LNCaP clone FGC (cell line): Measurements from ENCODE around the gene NPHP1.
"Not testable (repeated sequence)": the region's sequence is repeated elsewhere in the genome, so short reads cannot be mapped to it uniquely, and the experiment has no call there.

Experiments
- DNase-seq: peaks from one replicate; pipeline ENCODE4 v3.0.0-alpha.2; 2011; ENCODE audit warnings: low read depth
- H3K4me3 ChIP-seq: 2 replicates; pipeline ENCODE4 v1.5.1; 2011; ENCODE audit warnings: mild to moderate bottlenecking, low read depth, low read length, control low read depth
- CTCF ChIP-seq: IDR thresholded peaks from 2 replicates; pipeline ENCODE4 v1.5.1; 2012; ENCODE audit warnings: mild to moderate bottlenecking; ENCODE audit not compliant: control insufficient read depth, insufficient read depth; ENCODE audit errors: extremely low read depth

The NPHP1 gene

DNA sequence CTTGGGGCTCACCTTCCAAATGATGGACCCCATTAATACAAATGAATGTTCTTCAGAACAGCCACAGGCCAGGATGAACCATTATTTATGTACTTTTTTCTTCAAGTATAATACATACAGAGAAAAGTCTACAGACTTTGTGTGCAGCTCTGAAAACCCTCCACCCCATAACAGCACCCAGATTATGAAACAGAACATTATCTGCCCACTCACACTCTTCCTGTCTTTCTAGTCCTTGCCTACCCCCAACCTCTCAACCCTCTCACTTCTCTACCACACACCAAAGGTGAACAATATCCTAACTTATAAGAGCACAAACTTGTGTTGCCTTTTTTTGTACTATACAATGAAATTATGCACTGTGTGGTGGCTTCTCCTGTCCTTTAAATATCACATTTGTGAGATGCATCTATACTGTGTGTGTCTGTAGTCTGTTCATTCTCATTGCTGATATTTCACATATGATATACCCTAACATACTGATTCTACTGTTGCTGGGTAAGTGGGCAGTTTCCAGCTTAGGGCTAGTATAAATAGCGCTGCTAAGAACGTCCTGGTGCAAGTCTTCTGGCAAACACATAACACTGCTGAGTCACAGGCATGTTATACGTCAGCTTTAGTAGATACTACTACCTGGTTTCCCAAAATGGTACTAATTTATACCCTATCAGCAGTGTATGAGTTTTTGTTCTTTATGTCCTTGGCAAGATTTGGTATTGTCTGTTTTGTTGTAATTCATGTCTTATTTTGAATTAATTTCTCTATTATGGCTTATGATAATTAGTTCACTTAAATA, 1.0 kb upstream of the NPHP1 start:
- no peak for DNase-seq
- no peak overlapping the region for H3K4me3 ChIP-seq
- no peak for TF ChIP-seq CTCF

DNA sequence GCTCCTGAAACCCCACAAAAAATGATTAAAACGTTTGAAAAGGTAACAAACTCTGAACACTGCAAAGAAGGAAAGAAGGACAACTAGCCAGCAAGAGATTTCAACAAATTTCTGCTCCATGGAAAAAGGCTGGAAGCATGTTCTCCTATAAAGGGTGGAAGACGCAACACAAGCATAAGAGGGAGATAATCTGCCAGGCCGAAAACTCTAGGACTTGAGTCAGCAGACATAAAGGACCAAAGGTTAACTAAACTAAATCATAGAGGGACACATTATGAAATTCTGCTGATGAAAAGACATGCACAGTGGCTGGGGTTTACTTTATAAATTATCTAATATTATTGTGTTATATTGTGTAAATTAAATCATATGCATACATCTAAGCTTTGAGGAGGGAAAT, 6.8 kb downstream of the NPHP1 start:
- no peak overlapping the region for H3K4me3 ChIP-seq
- no peak for DNase-seq
- TF ChIP-seq CTCF = no peak

GRCh38 chr2:110197452-110197851, 7.4 kb downstream of the NPHP1 start:
- no peak overlapping the region for H3K4me3 ChIP-seq
- TF ChIP-seq CTCF = no peak
- no peak for DNase-seq

DNA sequence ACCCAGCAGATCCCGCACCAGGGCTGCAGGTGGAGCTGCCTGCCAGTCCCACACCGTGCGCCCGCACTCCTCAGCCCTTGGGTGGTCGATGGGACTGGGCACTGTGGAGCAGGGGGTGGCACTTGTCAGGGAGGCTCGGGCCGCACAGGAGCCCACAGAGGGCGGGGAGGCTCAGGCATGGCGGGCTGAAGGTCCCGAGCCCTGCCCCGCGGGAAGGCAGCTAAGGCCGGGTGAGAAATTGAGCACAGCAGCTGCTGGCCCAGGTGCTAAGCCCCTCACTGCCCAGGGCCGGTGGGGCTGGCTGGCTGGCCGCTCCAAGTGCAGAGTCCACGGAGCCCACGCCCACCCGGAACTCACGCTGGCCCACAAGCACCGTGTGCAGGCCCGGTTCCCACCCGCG, 14.6 kb downstream of the NPHP1 start:
- not testable (repeated sequence) for DNase-seq, H3K4me3 ChIP-seq

DNA sequence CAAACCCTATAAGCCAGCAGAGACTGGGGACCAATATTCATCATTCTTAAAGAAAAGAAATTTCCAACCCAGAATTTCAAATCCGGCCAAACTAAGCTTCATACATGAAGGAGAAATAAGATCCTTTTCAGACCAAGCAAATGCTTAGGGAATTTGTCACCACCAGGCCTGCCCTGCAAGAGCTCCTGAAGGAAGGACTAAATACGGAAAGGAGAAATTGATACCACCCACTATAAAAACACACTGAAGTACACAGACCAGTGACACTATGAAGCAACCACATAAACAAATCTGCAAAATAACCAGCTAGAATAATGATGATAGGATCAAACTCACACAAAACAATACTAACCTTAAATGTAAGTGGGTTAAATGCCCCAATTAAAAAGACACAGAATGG, 22.4 kb downstream of the NPHP1 start:
- H3K4me3 ChIP-seq = no peak overlapping the region
- no peak for DNase-seq
- TF ChIP-seq CTCF = no peak

- DNase-seq = no peak
- no peak overlapping the region for H3K4me3 ChIP-seq
- no peak for TF ChIP-seq CTCF
These were observed 24.8 kb downstream of the NPHP1 start for GRCh38 chr2:110180036-110180435.

- no peak overlapping the region for H3K4me3 ChIP-seq
- DNase-seq = peak; percentile 7
- TF ChIP-seq CTCF = no peak
These were observed 31.3 kb downstream of the NPHP1 start for GRCh38 chr2:110173523-110173922.
